NCI-H1436 (cell line): ENCODE measurements around the gene DNAH7.
"Not testable (repeated sequence)": the region's sequence is repeated elsewhere in the genome, so short reads cannot be mapped to it uniquely, and the experiment has no call there.

Experiments used
- DNase-seq: peaks from one replicate; lab custom pipeline; 2025; lab: John Stamatoyannopoulos, UW

The DNAH7 gene

GRCh38 chr2:195967336-195967735 is 101.3 kb downstream of the DNAH7 start:
- DNase-seq = no peak

DNA sequence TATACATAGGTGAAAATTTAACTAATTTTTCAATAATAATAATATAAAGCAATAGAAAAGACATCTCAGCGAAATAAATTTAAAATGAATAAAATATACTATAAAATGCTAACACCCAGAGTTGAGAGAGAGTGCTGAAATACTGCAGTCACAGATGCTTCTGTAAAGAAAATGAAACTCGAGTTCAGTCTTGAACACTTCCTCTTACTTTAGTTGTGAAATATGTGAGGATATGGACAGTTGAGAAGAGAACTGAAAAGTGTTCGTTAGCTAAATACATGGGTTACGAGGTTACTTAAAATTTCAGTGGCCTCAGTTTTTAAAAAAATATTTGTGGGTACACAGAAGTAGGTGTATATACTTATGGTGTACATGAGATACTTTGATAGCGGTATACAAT is 106.8 kb downstream of the DNAH7 start:
- DNase-seq = no peak

DNA sequence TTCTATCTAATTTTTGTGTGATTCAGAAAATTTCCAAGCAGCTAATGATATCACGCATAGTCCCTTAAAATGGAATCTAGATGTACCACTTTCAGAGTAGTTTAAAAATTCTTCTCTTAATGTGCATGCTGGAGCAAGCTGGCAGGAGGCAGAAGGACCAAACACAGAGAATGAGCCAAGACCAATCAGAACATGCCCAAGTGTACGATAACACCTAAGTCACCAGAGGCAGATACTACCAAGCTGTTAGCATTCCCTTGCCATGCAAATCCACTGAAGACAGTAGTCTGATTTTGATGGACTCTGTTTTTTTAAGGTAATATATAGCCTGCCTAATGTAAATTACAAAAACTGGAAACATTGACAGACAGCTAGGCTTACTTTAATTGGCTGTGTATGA is 109.3 kb downstream of the DNAH7 start:
- DNase-seq = no peak

DNA sequence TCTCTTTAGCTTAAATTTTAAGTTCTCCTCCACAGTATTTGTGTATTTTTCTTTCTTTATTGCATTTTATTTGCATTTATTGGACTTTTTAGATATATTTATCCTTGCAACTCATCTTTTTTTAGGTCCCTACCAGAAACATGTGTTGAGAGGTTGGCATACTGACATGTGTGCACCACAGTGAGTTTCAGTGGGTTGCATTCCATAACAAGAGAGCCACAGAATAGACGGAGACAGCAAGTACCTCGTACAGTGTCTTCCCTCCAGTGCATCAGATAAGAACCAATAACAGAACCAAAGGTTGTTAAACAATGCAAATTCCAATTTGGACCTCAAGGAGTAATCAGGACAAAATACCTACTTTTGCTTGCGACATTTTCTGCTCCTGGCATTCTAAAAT is 111.9 kb downstream of the DNAH7 start:
- no peak for DNase-seq

DNA sequence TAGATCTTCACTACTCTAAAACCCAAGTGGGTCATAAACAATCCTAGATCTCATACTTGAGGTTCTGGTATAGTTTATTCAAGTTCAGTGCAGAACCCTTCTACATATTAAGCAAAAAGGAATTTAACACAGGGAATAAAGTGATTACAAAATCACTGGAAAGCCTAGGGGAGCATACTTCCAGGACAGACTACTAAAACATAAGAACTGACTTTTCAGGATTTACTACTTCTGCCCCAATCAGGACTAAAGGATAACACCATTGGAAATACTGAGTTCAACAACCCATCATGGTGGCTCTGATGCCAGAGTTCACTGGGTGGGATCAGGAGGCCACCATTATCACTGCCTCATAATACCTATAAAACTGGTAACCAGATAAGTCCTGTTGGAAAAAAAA is 123.6 kb downstream of the DNAH7 start:
- DNase-seq = no peak

- no peak for DNase-seq
Measured at GRCh38 chr2:195937176-195937575, 131.5 kb downstream of the DNAH7 start.

- DNase-seq = no peak
Measured at GRCh38 chr2:195934484-195934883, 134.2 kb downstream of the DNAH7 start.

- no peak for DNase-seq
Measured at GRCh38 chr2:195929531-195929930, 139.1 kb downstream of the DNAH7 start.

- DNase-seq = no peak
Measured at GRCh38 chr2:195925120-195925519, 143.5 kb downstream of the DNAH7 start.

- no peak for DNase-seq
Measured at GRCh38 chr2:195923889-195924288, 144.7 kb downstream of the DNAH7 start.

DNA sequence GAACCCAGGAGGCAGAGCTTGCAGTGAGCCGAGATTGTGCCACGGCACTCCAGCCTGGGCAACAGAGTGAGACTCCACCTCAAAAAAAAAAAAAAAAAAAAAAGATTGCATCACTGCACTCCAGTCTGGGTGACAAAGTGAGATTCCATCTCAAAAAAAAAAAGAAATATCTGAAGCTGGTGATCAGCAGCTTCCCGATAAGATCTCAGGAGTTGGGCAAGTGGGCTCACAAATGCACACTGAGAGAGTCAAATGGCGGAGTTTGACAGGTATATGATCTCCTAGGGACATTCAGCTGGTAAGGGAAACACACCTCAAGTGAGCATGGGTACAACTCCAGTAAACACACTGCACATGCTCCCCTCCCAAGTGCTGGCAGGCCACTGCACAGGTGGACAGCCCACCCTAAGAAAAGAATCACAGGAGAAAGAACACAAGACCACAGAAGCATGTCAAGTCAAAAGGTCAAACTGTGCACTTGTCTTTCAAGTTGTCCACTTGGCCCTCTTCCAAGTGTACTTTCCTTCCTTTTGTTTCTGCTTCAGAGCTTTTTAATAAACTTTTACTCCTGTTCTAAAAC is 151.5 kb downstream of the DNAH7 start:
- DNase-seq = not testable (repeated sequence)

GRCh38 chr2:195912079-195912478 is 156.6 kb downstream of the DNAH7 start:
- DNase-seq = no peak

- no peak for DNase-seq
Measured at GRCh38 chr2:195910570-195910969, 158.1 kb downstream of the DNAH7 start.

- DNase-seq = no peak
Measured at GRCh38 chr2:195909926-195910325, 158.7 kb downstream of the DNAH7 start.

GRCh38 chr2:195907474-195907873 is 161.2 kb downstream of the DNAH7 start:
- no peak for DNase-seq

GRCh38 chr2:195903956-195904355 is 164.7 kb downstream of the DNAH7 start:
- DNase-seq = no peak

DNA sequence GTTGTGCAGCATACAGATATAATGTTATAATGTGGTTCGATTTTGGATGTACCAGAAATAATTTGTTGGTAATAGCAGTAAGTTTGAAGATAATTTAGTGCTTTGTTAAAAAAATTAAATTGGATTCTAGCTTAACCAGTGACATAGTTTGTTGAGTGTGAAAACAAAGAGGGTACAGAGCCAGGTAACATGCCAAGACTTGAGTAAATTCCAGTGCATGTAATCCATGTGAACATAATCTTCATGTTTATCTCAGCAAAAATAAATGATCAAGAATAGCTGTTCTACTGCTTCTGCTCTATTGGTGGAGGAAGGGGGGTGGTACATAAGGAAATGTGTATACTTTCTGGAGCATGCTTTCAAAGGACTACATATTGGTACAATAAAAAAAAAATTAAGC is 165.8 kb downstream of the DNAH7 start:
- DNase-seq = no peak

- no peak for DNase-seq
Measured at GRCh38 chr2:195899226-195899625, 169.4 kb downstream of the DNAH7 start.

GRCh38 chr2:195898505-195899191 is 170.0 kb downstream of the DNAH7 start:
- no peak for DNase-seq

- DNase-seq = no peak
Measured at GRCh38 chr2:195891081-195891480, 177.6 kb downstream of the DNAH7 start.

DNA sequence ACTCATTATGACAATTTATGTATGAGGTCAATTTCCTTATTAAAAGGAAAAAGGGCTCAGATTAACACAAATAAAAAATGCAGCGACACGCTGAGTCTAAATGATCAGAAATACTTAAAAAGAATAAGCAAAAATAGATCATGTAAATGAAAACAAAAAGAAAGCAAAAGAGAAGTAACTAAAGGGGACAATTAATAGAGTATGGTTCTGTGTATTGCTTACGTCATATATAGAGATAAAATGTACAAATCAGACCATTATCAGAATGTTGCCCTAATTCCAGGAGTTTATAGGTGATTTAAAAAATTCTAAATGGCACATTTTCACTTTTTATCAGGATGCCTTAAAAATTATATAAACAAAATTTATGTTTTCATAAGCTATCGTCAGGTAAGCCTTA is 189.5 kb downstream of the DNAH7 start:
- DNase-seq = no peak

GRCh38 chr2:195871326-195871725 is 197.3 kb downstream of the DNAH7 start:
- DNase-seq = no peak

DNA sequence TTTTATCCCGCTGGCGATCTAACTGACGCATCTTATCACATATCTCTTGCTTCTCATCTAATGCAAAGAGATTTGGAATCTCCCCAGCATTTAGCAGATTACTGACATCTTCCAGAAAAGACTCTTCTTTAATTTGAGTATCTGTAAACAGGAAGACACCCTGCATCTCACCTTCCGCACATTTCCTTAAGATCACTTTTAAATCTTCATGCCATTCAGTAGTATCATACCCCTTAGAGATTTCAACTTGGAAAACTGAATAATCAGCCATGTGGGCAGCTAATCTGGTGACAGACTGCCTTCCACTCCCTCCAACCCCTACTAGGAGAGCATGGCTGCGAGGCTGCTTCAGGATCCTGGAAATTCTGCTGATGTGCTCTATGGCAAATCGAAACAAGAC is 204.3 kb downstream of the DNAH7 start:
- no peak for DNase-seq

- no peak for DNase-seq
Measured at GRCh38 chr2:195863564-195863963, 205.1 kb downstream of the DNAH7 start.
